ENCODE measurements around the gene RAB10.

GRCh38 chr2:26074676-26075075 lies 40.8 kb downstream of the RAB10 start:
- no peak for TF ChIP-seq POLR2A (IDR thresholded peaks at IDR 0.05; ENCODE audit: low read depth, low read length)
- no peak for TF ChIP-seq POLR2AphosphoS5 (IDR thresholded peaks at IDR 0.05; ENCODE audit: low read depth, low read length)

Data from GM12891 (cell line).